Colon (tissue), 2 donors: ENCODE data around the gene ELFN2.

ENCODE experiments used
- FAIRE-seq: peaks from 2 replicates; lab custom pipeline; 2012; peaks lifted over from hg19 to GRCh38; lab: Jason Lieb, UNC
- donor health status: control.
- donor health status: control.

The ELFN2 gene

GRCh38 chr22:37455896-37456295, 28.6 kb upstream of the ELFN2 start:
- no peak for FAIRE-seq

GRCh38 chr22:37454857-37455686, 27.8 kb upstream of the ELFN2 start:
- no peak for FAIRE-seq

DNA sequence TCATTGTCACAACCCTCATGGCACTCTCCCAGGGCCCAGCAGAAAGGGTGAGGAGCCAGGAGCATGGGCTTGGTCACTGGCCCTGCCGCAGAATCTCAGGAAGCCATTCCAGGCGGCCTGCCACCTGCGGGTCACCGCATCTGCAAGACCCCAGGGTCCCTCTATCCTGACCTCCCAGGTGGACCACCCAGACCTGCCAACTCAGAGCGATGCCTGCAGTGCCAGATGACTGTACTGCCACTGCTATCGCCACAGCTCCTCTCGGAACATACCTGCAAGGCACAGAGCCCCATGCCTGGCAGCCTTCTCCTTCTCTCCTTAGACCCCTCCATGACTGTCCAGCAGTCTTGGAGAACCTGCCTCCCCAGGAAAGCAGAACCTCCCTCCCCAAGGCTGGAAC, 26.4 kb upstream of the ELFN2 start:
- no peak for FAIRE-seq

DNA sequence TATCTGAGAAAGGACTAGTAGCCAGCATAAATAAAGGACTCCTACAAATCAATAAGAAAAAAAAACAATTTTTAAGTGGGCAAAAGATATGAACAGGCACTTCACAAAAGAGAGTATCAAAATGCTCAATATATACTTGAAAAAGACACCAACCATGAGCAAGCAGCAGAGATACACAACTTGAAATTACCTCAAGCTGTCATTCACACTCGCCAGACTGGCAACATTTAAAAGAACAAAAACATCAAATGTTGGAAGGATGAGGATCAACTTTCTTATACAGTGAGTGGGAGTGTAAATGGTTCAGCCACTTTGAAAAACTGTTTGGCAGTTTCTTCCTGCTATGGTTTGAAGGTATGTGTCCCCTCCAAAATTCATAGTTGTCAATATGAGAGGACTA, 23.9 kb upstream of the ELFN2 start:
- no peak for FAIRE-seq

GRCh38 chr22:37449331-37450001, 22.2 kb upstream of the ELFN2 start:
- no peak for FAIRE-seq

- FAIRE-seq = no peak
Observed at GRCh38 chr22:37448516-37449127, 21.3 kb upstream of the ELFN2 start.

- FAIRE-seq = no peak
Observed at GRCh38 chr22:37445501-37445900, 18.2 kb upstream of the ELFN2 start.

- no peak for FAIRE-seq
Observed at GRCh38 chr22:37443977-37444376, 16.7 kb upstream of the ELFN2 start.

- no peak for FAIRE-seq
Observed at GRCh38 chr22:37443086-37443485, 15.8 kb upstream of the ELFN2 start.

DNA sequence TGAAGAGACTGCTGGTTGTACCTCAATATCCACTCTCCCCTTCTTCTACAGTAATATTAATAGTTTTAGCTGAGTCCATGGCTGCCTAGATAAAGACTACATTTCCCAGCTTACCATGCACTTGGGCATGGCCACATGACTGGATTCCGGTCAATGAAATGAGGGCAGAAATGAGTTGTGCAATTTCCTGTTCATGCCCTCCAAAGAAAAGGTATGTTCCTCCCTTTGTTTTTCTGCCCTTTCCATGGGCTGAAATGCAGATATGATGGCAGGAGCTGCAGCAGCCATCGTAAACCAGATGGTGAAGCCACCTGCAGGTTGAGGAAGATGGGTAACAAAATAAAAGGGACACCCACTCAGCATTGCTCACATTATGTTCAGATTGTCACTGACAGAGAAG, 15.3 kb upstream of the ELFN2 start:
- no peak for FAIRE-seq

DNA sequence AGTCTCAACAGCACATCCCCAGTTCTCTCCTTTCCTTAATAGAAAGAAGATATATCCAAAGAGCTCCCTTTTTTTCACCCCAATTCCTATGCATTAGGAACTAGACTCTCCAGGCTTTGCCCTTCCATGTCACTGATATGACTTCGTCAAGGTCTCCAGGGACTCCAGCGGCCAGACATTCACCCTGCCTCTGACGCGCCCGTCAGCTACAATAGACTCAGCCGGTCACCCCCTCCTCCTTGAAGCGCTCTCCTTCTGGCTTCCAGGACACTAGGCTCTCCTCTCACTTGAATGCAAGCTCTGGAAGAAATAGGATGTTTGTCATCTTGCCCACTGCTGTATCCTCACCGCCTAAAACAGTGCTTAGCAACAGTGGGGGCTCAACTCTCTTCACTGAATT, 14.9 kb upstream of the ELFN2 start:
- FAIRE-seq = no peak

DNA sequence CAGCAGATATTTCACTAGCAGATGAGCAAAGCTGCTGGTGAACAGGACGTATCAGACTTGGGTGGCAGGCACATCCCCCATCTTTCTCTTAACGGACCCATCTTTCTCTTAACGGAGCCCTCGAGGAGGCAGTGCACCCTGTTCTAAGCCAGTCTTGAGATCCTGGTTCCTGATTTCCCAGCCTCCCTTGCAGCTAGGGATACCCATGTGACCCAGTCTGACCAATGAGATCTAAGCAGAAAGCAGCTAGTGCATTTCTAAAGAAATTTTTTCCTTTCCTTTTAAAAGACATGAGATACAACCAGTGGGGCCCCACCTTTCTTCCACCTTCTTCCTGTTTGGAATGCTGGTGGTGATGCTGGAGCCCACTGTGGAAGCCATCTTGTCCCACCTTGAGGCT, 13.6 kb upstream of the ELFN2 start:
- FAIRE-seq = no peak

DNA sequence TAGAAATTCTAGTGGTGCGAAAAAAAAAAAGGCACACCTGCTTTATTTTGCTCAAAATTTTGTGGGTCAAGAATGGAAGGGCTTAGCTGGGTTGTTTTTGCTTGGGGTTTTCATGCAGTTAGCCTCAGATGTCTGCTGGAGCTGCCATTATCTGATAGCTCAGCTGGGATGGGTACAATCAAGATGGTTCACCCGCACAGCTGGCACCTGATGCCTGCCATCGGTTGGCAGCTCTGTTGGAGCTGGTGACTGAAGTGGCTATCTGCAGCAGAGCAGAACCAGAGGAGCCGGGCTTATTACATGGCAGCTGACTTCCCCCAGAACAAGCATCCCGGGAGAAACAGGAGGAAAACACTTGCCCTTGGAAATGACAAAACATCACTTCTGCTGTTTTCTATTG, 12.1 kb upstream of the ELFN2 start:
- no peak for FAIRE-seq

DNA sequence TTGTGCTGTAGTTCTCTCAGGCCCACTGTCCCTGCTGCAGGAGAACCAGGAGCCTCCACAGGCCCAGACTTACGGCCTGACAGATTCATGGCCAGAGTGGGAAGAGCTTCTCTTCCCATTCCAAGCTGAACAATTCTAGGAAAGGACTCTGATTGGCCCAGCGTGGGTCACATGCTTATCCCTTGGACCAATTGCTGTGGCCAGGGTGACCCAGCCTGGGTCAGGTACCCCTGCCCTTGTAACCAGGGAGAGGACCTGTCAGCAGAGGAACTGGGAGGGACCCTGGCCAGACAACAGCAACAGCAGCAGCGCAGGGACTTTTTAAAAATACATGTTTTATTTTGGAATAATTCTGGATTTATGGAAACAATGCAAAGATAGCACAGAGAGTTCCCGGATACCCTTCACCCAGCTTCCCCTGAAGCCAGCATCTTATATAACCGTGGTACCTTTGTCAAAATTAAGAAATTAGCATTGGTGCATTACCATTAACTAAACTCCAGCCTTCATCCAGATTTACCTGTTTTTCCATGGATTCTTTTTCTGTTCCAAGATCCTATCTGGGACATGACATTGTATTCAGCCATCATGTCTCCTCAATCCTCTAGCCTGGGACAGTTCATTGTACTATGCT, 8.8 kb upstream of the ELFN2 start:
- no peak for FAIRE-seq

GRCh38 chr22:37433786-37434185, 6.5 kb upstream of the ELFN2 start:
- FAIRE-seq = no peak

GRCh38 chr22:37432708-37433054, 5.4 kb upstream of the ELFN2 start:
- FAIRE-seq = no peak

- no peak for FAIRE-seq
Observed at GRCh38 chr22:37431801-37432707, 4.8 kb upstream of the ELFN2 start.

GRCh38 chr22:37431366-37431765, 4.1 kb upstream of the ELFN2 start:
- FAIRE-seq = no peak

DNA sequence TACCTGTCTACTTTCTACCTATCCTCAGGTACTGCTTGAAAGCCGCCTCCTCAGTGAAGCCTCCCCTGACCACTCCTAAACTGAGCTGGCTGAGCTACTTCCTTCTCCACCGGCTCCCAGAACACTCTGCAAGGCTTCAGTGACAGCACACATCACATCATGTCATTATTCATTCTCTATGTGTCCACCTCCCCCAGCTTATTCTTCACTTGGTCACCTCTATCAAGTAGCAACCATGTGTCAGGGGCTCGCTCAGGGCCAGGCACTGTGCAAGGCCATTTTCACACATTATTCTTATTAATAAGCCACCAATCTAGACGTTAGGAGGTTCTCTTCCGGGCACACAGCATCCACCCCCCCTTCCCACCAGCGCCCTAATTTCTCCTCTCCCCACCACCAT, 3.7 kb upstream of the ELFN2 start:
- no peak for FAIRE-seq

GRCh38 chr22:37428649-37429586, 1.6 kb upstream of the ELFN2 start:
- no peak for FAIRE-seq
